NOMO-1 (cell line): ENCODE measurements around the gene RSPO4.

Experiments used
- DNase-seq, 2 experiments: peaks; one replicate each; lab custom pipeline; 2025; ENCODE audit not compliant: unreplicated experiment in 2 of 2; lab: John Stamatoyannopoulos, UW

The RSPO4 gene

DNA sequence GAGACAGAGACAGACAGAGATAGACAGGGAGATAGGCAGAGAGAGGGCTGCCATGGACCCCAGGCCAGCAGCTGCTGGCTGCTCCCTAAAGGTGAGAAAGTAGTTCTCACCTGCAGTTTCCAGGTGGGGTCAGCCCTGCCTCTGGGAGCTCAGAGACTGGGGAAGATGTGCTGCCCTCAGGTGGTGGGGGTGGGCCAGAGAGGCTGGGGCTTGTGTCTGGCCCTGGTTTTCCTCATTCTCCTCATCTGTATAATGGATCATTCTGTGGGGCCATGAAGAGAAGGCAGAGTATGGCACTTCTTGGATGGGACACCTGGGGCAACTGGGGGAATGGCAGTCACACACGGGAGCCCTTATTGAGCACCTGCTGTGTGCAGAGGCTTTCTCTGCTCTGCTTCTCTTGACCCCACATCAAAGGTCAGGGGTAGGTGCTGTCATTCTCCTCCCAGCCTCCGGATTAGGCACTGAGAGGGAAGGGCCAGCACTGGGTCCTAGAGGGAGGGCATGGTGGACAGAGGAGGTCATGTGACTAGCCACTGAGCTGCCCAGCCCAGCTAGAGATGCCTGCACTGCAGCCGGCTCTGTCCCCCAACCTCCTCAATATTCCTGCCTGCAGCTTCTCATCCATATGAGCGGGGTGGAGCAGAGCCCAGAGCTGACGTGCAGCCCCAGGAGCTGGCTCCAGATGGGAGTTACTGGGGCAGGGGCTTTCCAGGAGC is 90.1 kb downstream of the RSPO4 start:
- no peak for DNase-seq

DNA sequence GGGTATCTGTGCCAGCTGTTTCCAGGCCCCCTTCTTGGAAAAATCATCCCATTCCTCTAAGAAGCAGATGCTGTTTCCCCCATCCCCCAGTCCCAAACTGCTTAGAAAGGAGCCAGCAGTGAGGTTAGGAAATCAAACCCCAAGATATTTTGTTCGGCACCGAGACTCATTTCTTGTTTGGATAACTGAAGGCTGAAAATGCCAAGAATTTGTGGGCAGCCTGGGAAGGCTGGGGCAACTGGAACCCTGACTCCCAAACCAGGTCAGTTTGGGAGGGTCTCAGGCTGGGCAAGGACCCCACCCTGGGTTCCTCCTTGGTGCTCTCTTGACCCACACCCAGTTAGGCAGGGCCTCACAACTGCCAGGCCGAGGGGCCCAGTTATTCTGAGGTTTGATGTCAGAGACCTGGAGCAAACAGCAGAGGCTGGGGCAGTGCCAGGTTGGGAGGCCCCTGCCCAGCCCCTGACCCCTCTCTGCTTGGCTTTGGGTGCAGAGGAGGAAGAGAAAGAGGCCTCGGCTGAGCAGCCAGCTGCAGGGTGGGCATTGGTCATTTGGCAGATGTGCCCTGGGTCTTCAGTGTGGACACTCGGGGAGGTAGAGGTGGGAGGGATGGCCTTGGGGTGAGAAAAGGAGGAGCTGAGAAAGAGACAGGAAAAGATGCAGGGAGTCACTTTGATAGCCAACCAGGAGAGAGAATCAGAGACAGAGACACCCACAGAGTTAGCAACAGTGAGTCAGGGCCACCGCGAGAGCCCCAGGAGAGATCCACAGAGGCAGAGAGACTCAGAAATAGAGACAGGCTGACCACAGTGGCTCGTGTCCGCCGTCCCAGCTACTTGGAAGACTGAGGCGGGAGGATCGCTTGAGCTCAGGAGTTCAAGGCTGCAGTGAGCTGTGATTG is 91.0 kb downstream of the RSPO4 start:
- DNase-seq: no peak

GRCh38 chr20:910132-910869 is 91.8 kb downstream of the RSPO4 start:
- DNase-seq: no peak

DNA sequence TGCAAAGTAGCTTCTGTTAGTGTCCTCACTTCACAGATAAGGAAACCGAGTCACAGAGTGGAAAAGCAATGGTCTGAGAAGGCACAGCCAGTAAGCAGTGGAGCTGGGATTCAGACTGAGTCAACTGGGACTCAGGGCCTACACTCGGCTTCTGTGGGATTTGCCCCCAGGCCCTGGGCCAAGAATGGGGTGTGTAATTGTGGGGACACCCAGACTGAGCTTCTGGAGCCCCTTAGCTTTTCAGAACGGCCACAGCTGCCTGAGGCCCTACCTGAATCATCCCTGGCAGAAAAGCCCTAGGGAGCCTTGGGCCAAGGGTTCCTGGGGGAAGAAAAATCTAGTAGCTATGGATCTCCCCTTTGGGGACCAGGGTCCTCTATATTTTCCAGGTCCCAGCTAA is 92.5 kb downstream of the RSPO4 start:
- DNase-seq: no peak
